Measurements from ENCODE around the gene PNRC1.

PNRC1 gene

GRCh38 chr6:89100114-89100513 lies 19.6 kb downstream of the PNRC1 start:
- Histone ChIP-seq H3K9me2 (replicated peaks; ENCODE audit: low read depth, low read length) (no peaks in the 10 kb centered on the region), H3K79me2 (ENCODE audit: insufficient read depth, low read length) (no peaks in the 10 kb centered on the region), H3K9me3 (ENCODE audit: insufficient read depth, low read depth, low read length) (no peaks in the 10 kb centered on the region), H3F3A (ENCODE audit: low read depth) (no peaks in the 10 kb centered on the region), H3K4me1 (ENCODE audit: insufficient read depth, low read length, poor library complexity, severe bottlenecking) (no peaks in the 10 kb centered on the region), H2AFZ (ENCODE audit: low read length) (no peak overlapping the region), H3K4me2 (ENCODE audit: low read depth, low read length, poor library complexity, severe bottlenecking) (no peak overlapping the region), H3K9ac (ENCODE audit: low read depth, low read length, poor library complexity, severe bottlenecking) (no peak overlapping the region), H3K36me3 (ENCODE audit: insufficient read depth, low read length) (no peaks in the 10 kb centered on the region), H3K27me3 (ENCODE audit: insufficient read depth, low read length, poor library complexity, severe bottlenecking) (no peaks in the 10 kb centered on the region), H3K4me3 (ENCODE audit: low read length, poor library complexity, severe bottlenecking) (no peak overlapping the region), H4K20me1 (ENCODE audit: insufficient read depth, low read length, poor library complexity, severe bottlenecking) (no peaks in the 10 kb centered on the region)
- no peak for TF ChIP-seq EZH2phosphoT487 (IDR thresholded peaks at IDR 0.05; ENCODE audit: borderline replicate concordance)
- no peak for TF ChIP-seq CTCF (conservative IDR thresholded peaks at IDR 0.05; ENCODE audit: low read length)

GRCh38 chr6:89110284-89110683 lies 29.7 kb downstream of the PNRC1 start:
- Histone ChIP-seq H3K9ac (ENCODE audit: low read depth, low read length, poor library complexity, severe bottlenecking) (no peak overlapping the region), H3K4me2 (ENCODE audit: low read depth, low read length, poor library complexity, severe bottlenecking) (no peak overlapping the region), H3F3A (ENCODE audit: low read depth) (no peaks in the 10 kb centered on the region), H3K9me3 (ENCODE audit: insufficient read depth, low read depth, low read length) (no peaks in the 10 kb centered on the region), H3K36me3 (ENCODE audit: insufficient read depth, low read length) (no peaks in the 10 kb centered on the region), H3K27me3 (ENCODE audit: insufficient read depth, low read length, poor library complexity, severe bottlenecking) (no peaks in the 10 kb centered on the region), H3K9me2 (replicated peaks; ENCODE audit: low read depth, low read length) (no peaks in the 10 kb centered on the region), H3K4me1 (ENCODE audit: insufficient read depth, low read length, poor library complexity, severe bottlenecking) (no peaks in the 10 kb centered on the region), H3K4me3 (ENCODE audit: low read length, poor library complexity, severe bottlenecking) (no peak overlapping the region), H2AFZ (ENCODE audit: low read length) (no peak overlapping the region), H3K79me2 (ENCODE audit: insufficient read depth, low read length) (no peaks in the 10 kb centered on the region), H4K20me1 (ENCODE audit: insufficient read depth, low read length, poor library complexity, severe bottlenecking) (no peaks in the 10 kb centered on the region)
- TF ChIP-seq CTCF (conservative IDR thresholded peaks at IDR 0.05; ENCODE audit: low read length): no peak
- TF ChIP-seq EZH2phosphoT487 (IDR thresholded peaks at IDR 0.05; ENCODE audit: borderline replicate concordance): no peak

GRCh38 chr6:89111933-89112332 lies 31.4 kb downstream of the PNRC1 start:
- Histone ChIP-seq H3K79me2 (ENCODE audit: insufficient read depth, low read length) (no peaks in the 10 kb centered on the region), H3K9me3 (ENCODE audit: insufficient read depth, low read depth, low read length) (no peaks in the 10 kb centered on the region), H4K20me1 (ENCODE audit: insufficient read depth, low read length, poor library complexity, severe bottlenecking) (no peaks in the 10 kb centered on the region), H3K4me3 (ENCODE audit: low read length, poor library complexity, severe bottlenecking) (no peak overlapping the region), H3F3A (ENCODE audit: low read depth) (no peaks in the 10 kb centered on the region), H3K27me3 (ENCODE audit: insufficient read depth, low read length, poor library complexity, severe bottlenecking) (no peaks in the 10 kb centered on the region), H3K9ac (ENCODE audit: low read depth, low read length, poor library complexity, severe bottlenecking) (no peak overlapping the region), H3K9me2 (replicated peaks; ENCODE audit: low read depth, low read length) (no peaks in the 10 kb centered on the region), H2AFZ (ENCODE audit: low read length) (no peak overlapping the region), H3K4me2 (ENCODE audit: low read depth, low read length, poor library complexity, severe bottlenecking) (no peak overlapping the region), H3K4me1 (ENCODE audit: insufficient read depth, low read length, poor library complexity, severe bottlenecking) (no peaks in the 10 kb centered on the region), H3K36me3 (ENCODE audit: insufficient read depth, low read length) (no peaks in the 10 kb centered on the region)
- TF ChIP-seq EZH2phosphoT487 (IDR thresholded peaks at IDR 0.05; ENCODE audit: borderline replicate concordance) (no peak), CTCF (conservative IDR thresholded peaks at IDR 0.05; ENCODE audit: low read length) (no peak)
